ENCODE results near the gene CDC42SE1.

The CDC42SE1 gene

GRCh38 chr1:151051356-151052009, 7.9 kb downstream of the CDC42SE1 start:
- no peak for DNase-seq

- no peak for DNase-seq
Observed at GRCh38 chr1:151050051-151050688, 9.3 kb downstream of the CDC42SE1 start.

GRCh38 chr1:151049458-151049857, 10.0 kb downstream of the CDC42SE1 start:
- DNase-seq, result no peak

- DNase-seq, result no peak
Observed at GRCh38 chr1:151048645-151049032, 10.8 kb downstream of the CDC42SE1 start.

GRCh38 chr1:151047925-151048644, 11.3 kb downstream of the CDC42SE1 start:
- peak; percentile 82 for DNase-seq

- peak; percentile 64 for DNase-seq
Observed at GRCh38 chr1:151047591-151047924, 11.9 kb downstream of the CDC42SE1 start, which contains the start of gene C1orf56. TSS of gene C1orf56 (plus strand) at chr1:151047751. CDS start at chr1:151047848, 97 bp downstream.

- no peak for DNase-seq
Observed at GRCh38 chr1:151043163-151043562, 16.3 kb downstream of the CDC42SE1 start.

GRCh38 chr1:151039521-151039920, 19.9 kb downstream of the CDC42SE1 start:
- no peak for DNase-seq

- no peak for DNase-seq
Observed at GRCh38 chr1:151037032-151037431, 22.4 kb downstream of the CDC42SE1 start.

GRCh38 chr1:151036356-151036755, 23.1 kb downstream of the CDC42SE1 start, which contains the start of gene BNIPL:
TSS of gene BNIPL (plus strand) at chr1:151036586. CDS start at chr1:151036726, 140 bp downstream.
- DNase-seq, result no peak

- DNase-seq, result no peak
Observed at GRCh38 chr1:151035167-151035566, 24.3 kb downstream of the CDC42SE1 start.

- no peak for DNase-seq
Observed at GRCh38 chr1:151032164-151032563, 27.3 kb downstream of the CDC42SE1 start.

GRCh38 chr1:151026460-151026859, 33.0 kb downstream of the CDC42SE1 start:
- no peak for DNase-seq

- peak; percentile 73 for DNase-seq
Observed at GRCh38 chr1:151024540-151025146, 34.8 kb downstream of the CDC42SE1 start.

- no peak for DNase-seq
Observed at GRCh38 chr1:151013518-151013917, 45.9 kb downstream of the CDC42SE1 start.

- DNase-seq, result no peak
Observed at GRCh38 chr1:151012684-151013471, 46.5 kb downstream of the CDC42SE1 start.

GRCh38 chr1:151011154-151011850, 48.1 kb downstream of the CDC42SE1 start:
- no peak for DNase-seq

GRCh38 chr1:151010346-151010726, 49.1 kb downstream of the CDC42SE1 start:
- DNase-seq, result no peak

GRCh38 chr1:151009674-151010345, 49.6 kb downstream of the CDC42SE1 start:
- no peak for DNase-seq

GRCh38 chr1:151009206-151009587, 50.2 kb downstream of the CDC42SE1 start:
- DNase-seq, result no peak

Measured in RPMI8226 (cell line).